K562 (cell line): ENCODE results near the gene CAST. TPM values are rescaled to one million over a fixed set of nuclear protein-coding genes. Genes with fewer than 3 reads are reported as not detected.

Source experiments
- ATAC-seq: fragments of 200-7000 bp; cut with Tn5 transposase; 3 replicates; pipeline ENCODE4 v1.9.1; 2020; ENCODE audit warnings: moderate library complexity
- BruUV-seq: library from RNA; stranded (reverse); fragments of 400-500 nt; replicated peaks from 2 replicates; lab custom pipeline; 2021; lab: Mats Ljungman, UMichigan
- CTCF ChIA-PET: fragments of 300-600 bp; formaldehyde crosslinking; extraction: SDS; loops from one replicate; lab custom pipeline; 2021; ENCODE audit warnings: low intra/inter-chr PET ratio; lab: Yijun Ruan, JAX
- POLR2A ChIA-PET: fragments of 300-600, 350-650 bp; sonication (Branson Sonifier 250); formaldehyde crosslinking; extraction: SDS; loops from one replicate; lab custom pipeline; 2021; ENCODE audit warnings: antibody characterized with exemption, inconsistent platforms; lab: Yijun Ruan, JAX
- DNase-seq, 4 experiments: peaks; one replicate each; pipeline versions ENCODE4 v3.0.0 to v3.0.0-alpha.2; 2011 to 2018; ENCODE audit warnings: low spot score in 3 of 4, mixed read lengths in 3 of 4; ENCODE audit errors: extremely low read depth in 1 of 4
- FAIRE-seq: peaks from 2 replicates; lab custom pipeline; 2011; peaks lifted over from hg19 to GRCh38; lab: Jason Lieb, UNC
- H2AFZ ChIP-seq: 2 replicates; pipeline ENCODE4 v1.6.0; 2011; ENCODE audit warnings: low read depth, low read length, control low read depth, inconsistent platforms
- H3K27ac ChIP-seq: fragments of 200-600 bp; 3 replicates; pipeline ENCODE4 v1.8.0; 2011; ENCODE audit warnings: low read depth, mild to moderate bottlenecking, control low read depth, inconsistent platforms, low read length, moderate library complexity, mixed read lengths; ENCODE audit errors: extremely low read depth
- H3K27me3 ChIP-seq, 2 experiments: fragments of 300-600 bp in 1 of 2; 2 replicates in 1 of 2; 3 replicates in 1 of 2; pipeline versions ENCODE4 v1.6.0 to v1.8.0; 2011; ENCODE audit warnings: inconsistent platforms in 2 of 2, low read length in 2 of 2, mild to moderate bottlenecking in 1 of 2, mixed read lengths in 1 of 2, moderate library complexity in 1 of 2; ENCODE audit not compliant: control insufficient read depth in 2 of 2, insufficient read depth in 2 of 2
- H3K36me3 ChIP-seq: fragments of 300-600 bp; 3 replicates; pipeline ENCODE4 v1.8.0; 2011; ENCODE audit warnings: mild to moderate bottlenecking, low read length, inconsistent platforms; ENCODE audit not compliant: control insufficient read depth, insufficient read depth
- H3K4me1 ChIP-seq, 2 experiments: fragments of 200-600 bp in 1 of 2; replicated peaks in 1 of 2; 2 replicates in 1 of 2; 3 replicates in 1 of 2; pipeline versions ENCODE4 v1.5.1 to v1.8.0; 2011; ENCODE audit warnings: inconsistent platforms in 2 of 2, low read length in 2 of 2, mild to moderate bottlenecking in 1 of 2, mixed read lengths in 1 of 2, moderate library complexity in 1 of 2; ENCODE audit not compliant: control insufficient read depth in 2 of 2, insufficient read depth in 2 of 2
- H3K4me2 ChIP-seq: 2 replicates; pipeline ENCODE4 v1.6.1; 2011; ENCODE audit warnings: low read length, control low read depth, inconsistent platforms, mixed read lengths; ENCODE audit not compliant: insufficient read depth
- H3K4me3 ChIP-seq: fragments of 200-600 bp; sonication (generic), shearing (Covaris generic); 2 replicates; pipeline ENCODE4 v1.5.1; 2016; ENCODE audit warnings: control low read depth, inconsistent platforms
- H3K79me2 ChIP-seq: fragments of 200-600 bp; 3 replicates; pipeline ENCODE4 v1.8.0; 2011; ENCODE audit warnings: low read length, inconsistent platforms; ENCODE audit not compliant: control insufficient read depth, insufficient read depth
- H3K9ac ChIP-seq, 2 experiments: 2 replicates each; pipeline versions ENCODE4 v1.6.0 to v1.6.1; 2011; ENCODE audit warnings: low read depth in 2 of 2, low read length in 2 of 2, control low read depth in 1 of 2, inconsistent platforms in 1 of 2, mild to moderate bottlenecking in 1 of 2, mixed read lengths in 1 of 2; ENCODE audit not compliant: insufficient read depth in 1 of 2
- H3K9me1 ChIP-seq: one replicate; pipeline ENCODE4 v1.6.0; 2011; ENCODE audit warnings: inconsistent platforms, mild to moderate bottlenecking, low read length, moderate library complexity; ENCODE audit not compliant: control insufficient read depth, insufficient read depth
- H3K9me3 ChIP-seq: replicated peaks from 2 replicates; pipeline ENCODE4 v1.5.1; 2011; ENCODE audit warnings: low read depth, low read length, inconsistent platforms; ENCODE audit not compliant: control insufficient read depth, insufficient read depth
- H4K20me1 ChIP-seq: replicated peaks from 2 replicates; pipeline ENCODE4 v1.6.1; 2011; ENCODE audit warnings: low read length, inconsistent platforms, mixed read lengths; ENCODE audit not compliant: control insufficient read depth, insufficient read depth
- HDAC3 ChIP-seq: fragments of 450-650 bp; IDR thresholded peaks from 2 replicates; pipeline ENCODE4 v1.6.1; 2018; ENCODE audit warnings: borderline replicate concordance, mild to moderate bottlenecking, moderate library complexity; ENCODE audit not compliant: partially characterized antibody
- SPI1 ChIP-seq: IDR thresholded peaks from 2 replicates; pipeline ENCODE4 v1.6.1; 2011; ENCODE audit warnings: low read depth, low read length, control low read depth, borderline replicate concordance
- TCF7 ChIP-seq: sonication (generic); IDR thresholded peaks from 2 replicates; pipeline ENCODE4 v1.6.1; 2016; ENCODE audit warnings: antibody characterized with exemption, borderline replicate concordance
- XRCC3 ChIP-seq: fragments of 450-650 bp; IDR thresholded peaks from 2 replicates; pipeline ENCODE4 v1.6.1; 2017; ENCODE audit warnings: mild to moderate bottlenecking, moderate library complexity
- ZNF395 ChIP-seq: fragments of 200-800 bp; sonication (Bioruptor generic); IDR thresholded peaks from 2 replicates; pipeline ENCODE4 v1.6.1; 2017; ENCODE audit warnings: missing genetic modification characterization, missing compliant biosample characterization
- WGBS: fragments of 100-300 bp; shearing (Covaris generic); methylation state at CpG from one replicate; pipeline ENCODE4 v1.1.6; 2016; ENCODE audit warnings: low coverage, mixed read lengths; ENCODE audit not compliant: insufficient coverage; ENCODE audit errors: missing lambda C conversion rate; 5-methylcytosine and 5-hydroxymethylcytosine counted together
- in situ Hi-C: fragments of 300-500 bp; cut with MboI; formaldehyde crosslinking; loops from 4 replicates; pipeline ENCODE4 v1.15.0; 2018; ENCODE audit warnings: inconsistent platforms, mixed read lengths
- intact Hi-C: fragments of 100-400 bp; cut with micrococcal nuclease; formaldehyde crosslinking; loops from 2 replicates; pipeline ENCODE4 v1.14.2; 2022
- polyA plus RNA-seq, 8 experiments: library from polyadenylated mRNA; depleted of rRNA in 4 of 8; stranded (reverse) in 5 of 8; unstranded in 3 of 8; fragments of >200 nt; fragmentation: Nextera tagmentation in 2 of 8; fragmentation: Illumina TruSeq in 1 of 8; extraction: Ambion mirVana in 2 of 8; extraction: Trizol in 1 of 8; gene quantifications; 2 replicates each; pipeline versions ENCODE4 v1.2.1 to v1.2.3, GENCODE V29; 2011 to 2014; ENCODE audit warnings: inconsistent platforms in 1 of 8, missing spikeins in 1 of 8
- total RNA-seq, 7 experiments: library from RNA; depleted of rRNA in 6 of 7; stranded (reverse); fragments of >200 nt in 6 of 7; fragmentation: Illumina TruSeq in 2 of 7; extraction: Trizol in 2 of 7; gene quantifications; 2 replicates each; pipeline versions ENCODE4 v1.2.1 to v1.2.3, GENCODE V29; 2011 to 2021; ENCODE audit warnings: low replicate concordance in 1 of 7

The CAST gene
- total and polyA plus RNA-seq, 9 of the 15 experiments (the other 6 are each of a cell fraction or from before 2014, with no cell fraction given): 55.5 to 136 (median 86.1) TPM

GRCh38 chr5:96742538-96742937 lies 80.4 kb downstream of the CAST start:
- Histone ChIP-seq H3K79me2 (peaks cover 11% of the 10 kb centered on the region; the same call in 2 of the 3 replicates), H4K20me1 (no peaks in the 10 kb centered on the region), H3K9me1 (no peaks in the 10 kb centered on the region), H3K9ac (peak overlapping the region; percentile 49 to 66; a peak in 3 of 4 replicates), H3K4me2 (peak overlapping the region; percentile 76), H3K4me1 (peaks cover 10 to 44% of the 10 kb centered on the region in 2 experiments), H3K36me3 (peaks cover 78% of the 10 kb centered on the region), H3K27me3 (no peaks in the 10 kb centered on the region), H3K27ac (peak overlapping the region; percentile 85), H3K9me3 (peaks cover 2% of the 10 kb centered on the region; the same call in 1 of the 2 replicates), H2AFZ (peak overlapping the region; percentile 73), H3K4me3 (peak overlapping the region; percentile 28)
- in situ Hi-C loops (no loop called here), intact Hi-C loops (loop anchor here (1.0 to 5.0 kb wide), 4 partner anchors 26 to 193 kb away; no protein-coding TSS in a partner anchor)
- FAIRE-seq (no peak), ATAC-seq (peak; percentile 38), DNase-seq (peak in 1 of 4 experiments; percentile 43)
- POLR2A ChIA-PET: interaction anchor here (0.8 to 1.5 kb wide), 9 partner anchors 9 to 441 kb away, joined by 3 to 8 read pairs (median 4); partner anchors contain the start of genes ERAP1 and RIOK2
- CTCF ChIA-PET: no interaction called here
- TF ChIP-seq HDAC3: peak; percentile 20
- no peak for TF ChIP-seq ZNF395 (CRISPR knock-in tag)
- TF ChIP-seq TCF7: no peak
- no peak for TF ChIP-seq XRCC3
- TF ChIP-seq SPI1: peak; percentile 57; the same call in 1 of the 2 replicates
- BruUV-seq: TSS peak; percentile 58
- 13% methylated on average over 9 of the region's 9 CpGs for WGBS
